ENCODE results near the gene SHF. TPM values are rescaled to one million over a fixed set of nuclear protein-coding genes. Genes with fewer than 3 reads are reported as not detected.
A peak's percentile ranks its signal among the peaks of the same experiment; 100 is the strongest.

Gene SHF
- total and polyA plus RNA-seq, 2 donors (not counting 1 experiment from before 2014, with no cell fraction given), result 1.6 to 15.4 TPM

DNA sequence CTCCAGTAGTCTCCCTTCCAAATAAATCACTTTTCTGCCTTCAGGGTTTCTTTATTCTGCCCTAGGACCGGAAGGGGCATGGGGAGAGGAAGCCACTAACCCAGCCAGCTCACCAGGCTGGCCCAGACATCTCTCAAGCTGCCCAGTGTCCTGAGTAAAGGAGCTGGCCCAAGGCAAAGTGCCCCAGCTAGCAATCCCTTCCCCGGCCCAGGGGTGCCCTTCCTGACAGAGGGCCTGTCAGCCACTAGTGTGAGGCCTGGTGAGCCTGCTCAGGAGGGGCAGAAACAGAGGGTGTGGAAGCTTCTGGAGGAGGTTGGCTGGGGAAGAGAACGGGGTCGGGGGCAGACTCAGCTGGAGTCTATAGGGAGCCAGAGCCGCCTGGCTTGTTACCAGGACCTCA, 22.2 kb downstream of the SHF start:
- 100% methylated on average over 3 of the region's 5 CpGs for WGBS (ENCODE audit: insufficient coverage)
- CTCF ChIA-PET, result interaction anchor here (1.3 to 8.5 kb wide), 5 partner anchors 14 to 235 kb away, joined by 4 to 128 read pairs (median 24); a partner anchor contains a TSS

DNA sequence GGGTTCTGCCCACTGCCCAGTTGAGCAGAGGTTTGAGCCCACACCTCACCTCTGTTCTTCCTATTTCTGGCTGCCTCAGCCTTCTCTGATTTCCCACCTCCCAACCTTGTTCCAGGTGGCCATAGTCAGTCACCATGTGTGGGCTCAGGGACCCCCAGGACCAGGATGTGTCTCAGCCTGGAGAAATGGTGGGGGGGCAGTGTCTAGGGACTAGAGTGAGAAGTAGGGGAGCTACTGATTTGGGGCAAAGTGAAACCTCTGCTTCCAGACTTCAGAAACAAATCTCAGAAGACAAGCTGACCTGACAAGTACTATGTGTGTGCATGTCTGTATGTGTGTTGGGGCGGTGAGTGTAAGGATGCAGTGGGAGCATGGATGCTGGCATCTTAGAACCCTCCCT, 22.9 kb downstream of the SHF start:
- no peak overlapping the region for H3K4me3 ChIP-seq (ENCODE audit: control extremely low read depth in 1 of 5, extremely low read depth in 1 of 5, insufficient read depth in 1 of 5, low read depth in 2 of 5, low read length in 4 of 5)
- no peak overlapping the region for H3K27ac ChIP-seq (ENCODE audit: low read length in 2 of 2)
- no peak for TF ChIP-seq EZH2 (IDR thresholded peaks at IDR 0.05; ENCODE audit: borderline replicate concordance, insufficient read depth, low read depth, low read length, poor library complexity, severe bottlenecking)
- TF ChIP-seq, protein P1, sequence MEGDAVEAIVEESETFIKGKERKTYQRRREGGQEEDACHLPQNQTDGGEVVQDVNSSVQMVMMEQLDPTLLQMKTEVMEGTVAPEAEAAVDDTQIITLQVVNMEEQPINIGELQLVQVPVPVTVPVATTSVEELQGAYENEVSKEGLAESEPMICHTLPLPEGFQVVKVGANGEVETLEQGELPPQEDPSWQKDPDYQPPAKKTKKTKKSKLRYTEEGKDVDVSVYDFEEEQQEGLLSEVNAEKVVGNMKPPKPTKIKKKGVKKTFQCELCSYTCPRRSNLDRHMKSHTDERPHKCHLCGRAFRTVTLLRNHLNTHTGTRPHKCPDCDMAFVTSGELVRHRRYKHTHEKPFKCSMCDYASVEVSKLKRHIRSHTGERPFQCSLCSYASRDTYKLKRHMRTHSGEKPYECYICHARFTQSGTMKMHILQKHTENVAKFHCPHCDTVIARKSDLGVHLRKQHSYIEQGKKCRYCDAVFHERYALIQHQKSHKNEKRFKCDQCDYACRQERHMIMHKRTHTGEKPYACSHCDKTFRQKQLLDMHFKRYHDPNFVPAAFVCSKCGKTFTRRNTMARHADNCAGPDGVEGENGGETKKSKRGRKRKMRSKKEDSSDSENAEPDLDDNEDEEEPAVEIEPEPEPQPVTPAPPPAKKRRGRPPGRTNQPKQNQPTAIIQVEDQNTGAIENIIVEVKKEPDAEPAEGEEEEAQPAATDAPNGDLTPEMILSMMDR (IDR thresholded peaks at IDR 0.05), result no peak
- peaks cover 12 to 44% of the 10 kb centered on the region in 2 donors for H3K4me1 ChIP-seq (ENCODE audit: control insufficient read depth in 2 of 2, insufficient read depth in 2 of 2, low read length in 2 of 2)
- H3K9me3 ChIP-seq (ENCODE audit: control extremely low read depth in 1 of 3, control insufficient read depth in 2 of 3, insufficient read depth in 1 of 3, low read length in 2 of 3), result no peaks in the 10 kb centered on the region
- peaks cover 44% of the 10 kb centered on the region for H3K79me2 ChIP-seq (ENCODE audit: control insufficient read depth, insufficient read depth, low read length)
- Mint-ChIP-seq H3K4me3 (peak overlapping the region; percentile 78), H3K27ac (peak overlapping the region; percentile 74), H3K4me1 (peaks cover 29% of the 10 kb centered on the region), H3K9me3 (ENCODE audit: insufficient read depth) (no peaks in the 10 kb centered on the region), H3K27me3 (no peaks in the 10 kb centered on the region)
- no peak overlapping the region for H2AFZ ChIP-seq (ENCODE audit: insufficient read depth, low read depth, low read length, poor library complexity, severe bottlenecking)
- no peak overlapping the region for H3K9ac ChIP-seq (ENCODE audit: low read length)
- CTCF ChIA-PET, result interaction anchor here (1.2 to 8.5 kb wide), 10 partner anchors 10 to 294 kb away, joined by 3 to 128 read pairs (median 10); a partner anchor contains a TSS
- WGBS (ENCODE audit: insufficient coverage), result no CpG with 5 or more reads among the region's 1 CpG
- H3K4me2 ChIP-seq (replicated peaks; ENCODE audit: low read depth, low read length, poor library complexity, severe bottlenecking), result no peak overlapping the region
- intact Hi-C loops (cut with micrococcal nuclease), result no loop called here
- POLR2A ChIA-PET, result interaction anchor here (0.7 to 1.3 kb wide), 3 partner anchors 23 to 36 kb away, joined by 3 to 4 read pairs (median 3); partner anchors contain the start of gene SHF
- H3K27me3 ChIP-seq (replicated peaks in 1 of 4; ENCODE audit: control extremely low read depth in 1 of 4, control insufficient read depth in 3 of 4, insufficient read depth in 4 of 4, low read length in 3 of 4), result no peaks in the 10 kb centered on the region
- H3K36me3 ChIP-seq (replicated peaks in 1 of 2; ENCODE audit: control extremely low read depth in 1 of 2, control insufficient read depth in 1 of 2, extremely low read depth in 1 of 2, insufficient read depth in 2 of 2, low read length in 1 of 2), result no peaks in the 10 kb centered on the region
- H4K20me1 ChIP-seq (ENCODE audit: control insufficient read depth, insufficient read depth, low read length, poor library complexity, severe bottlenecking), result peaks cover 17% of the 10 kb centered on the region
- DNase-seq, result no peak
- no peak for ATAC-seq (ENCODE audit: low read depth)

More for the DNA sequence above, 22.2 kb downstream of the SHF start:
- H3K4me1 ChIP-seq (ENCODE audit: control insufficient read depth in 2 of 2, insufficient read depth in 2 of 2, low read length in 2 of 2), result peaks cover 12 to 46% of the 10 kb centered on the region in 2 donors
- peak overlapping the region; percentile 98 for H3K4me2 ChIP-seq (replicated peaks; ENCODE audit: low read depth, low read length, poor library complexity, severe bottlenecking)
- DNase-seq (no peak), ATAC-seq (ENCODE audit: low read depth) (no peak)
- peaks cover 17% of the 10 kb centered on the region for H4K20me1 ChIP-seq (ENCODE audit: control insufficient read depth, insufficient read depth, low read length, poor library complexity, severe bottlenecking)
- TF ChIP-seq, protein P1 (IDR thresholded peaks at IDR 0.05), result no peak
- TF ChIP-seq EZH2 (IDR thresholded peaks at IDR 0.05; ENCODE audit: borderline replicate concordance, insufficient read depth, low read depth, low read length, poor library complexity, severe bottlenecking), result no peak
- POLR2A ChIA-PET, result no interaction called here
- no peak overlapping the region for H3K4me3 ChIP-seq (ENCODE audit: control extremely low read depth in 1 of 5, extremely low read depth in 1 of 5, insufficient read depth in 1 of 5, low read depth in 2 of 5, low read length in 4 of 5)
- peaks cover 31% of the 10 kb centered on the region for H3K4me1 Mint-ChIP-seq
- peak overlapping the region; percentile 78 for H3K4me3 Mint-ChIP-seq
- H3K9me3 ChIP-seq (ENCODE audit: control extremely low read depth in 1 of 3, control insufficient read depth in 2 of 3, insufficient read depth in 1 of 3, low read length in 2 of 3), result no peaks in the 10 kb centered on the region
- H3K9me3 Mint-ChIP-seq (ENCODE audit: insufficient read depth), result no peaks in the 10 kb centered on the region
- H3K27me3 ChIP-seq (replicated peaks in 1 of 4; ENCODE audit: control extremely low read depth in 1 of 4, control insufficient read depth in 3 of 4, insufficient read depth in 4 of 4, low read length in 3 of 4), result no peaks in the 10 kb centered on the region
- no peaks in the 10 kb centered on the region for H3K27me3 Mint-ChIP-seq
- intact Hi-C loops (cut with micrococcal nuclease), result no loop called here
- H3K36me3 ChIP-seq (replicated peaks in 1 of 2; ENCODE audit: control extremely low read depth in 1 of 2, control insufficient read depth in 1 of 2, extremely low read depth in 1 of 2, insufficient read depth in 2 of 2, low read length in 1 of 2), result no peaks in the 10 kb centered on the region
- H3K9ac ChIP-seq (ENCODE audit: low read length), result no peak overlapping the region
- H3K27ac Mint-ChIP-seq, result peak overlapping the region; percentile 91
- no peak overlapping the region for H2AFZ ChIP-seq (ENCODE audit: insufficient read depth, low read depth, low read length, poor library complexity, severe bottlenecking)
- peak overlapping the region in 1 of 2 donors; percentile 96 for H3K27ac ChIP-seq (ENCODE audit: low read length in 2 of 2)
- H3K79me2 ChIP-seq (ENCODE audit: control insufficient read depth, insufficient read depth, low read length), result peaks cover 44% of the 10 kb centered on the region

All from B cell (primary cell).